Measurements from ENCODE around the gene ZBED5. TPM values are rescaled to one million over a fixed set of nuclear protein-coding genes. Genes with fewer than 3 reads are reported as not detected.
A peak's percentile ranks its signal among the peaks of the same experiment; 100 is the strongest.

The ZBED5 gene
- 7.8 TPM for total RNA-seq

DNA sequence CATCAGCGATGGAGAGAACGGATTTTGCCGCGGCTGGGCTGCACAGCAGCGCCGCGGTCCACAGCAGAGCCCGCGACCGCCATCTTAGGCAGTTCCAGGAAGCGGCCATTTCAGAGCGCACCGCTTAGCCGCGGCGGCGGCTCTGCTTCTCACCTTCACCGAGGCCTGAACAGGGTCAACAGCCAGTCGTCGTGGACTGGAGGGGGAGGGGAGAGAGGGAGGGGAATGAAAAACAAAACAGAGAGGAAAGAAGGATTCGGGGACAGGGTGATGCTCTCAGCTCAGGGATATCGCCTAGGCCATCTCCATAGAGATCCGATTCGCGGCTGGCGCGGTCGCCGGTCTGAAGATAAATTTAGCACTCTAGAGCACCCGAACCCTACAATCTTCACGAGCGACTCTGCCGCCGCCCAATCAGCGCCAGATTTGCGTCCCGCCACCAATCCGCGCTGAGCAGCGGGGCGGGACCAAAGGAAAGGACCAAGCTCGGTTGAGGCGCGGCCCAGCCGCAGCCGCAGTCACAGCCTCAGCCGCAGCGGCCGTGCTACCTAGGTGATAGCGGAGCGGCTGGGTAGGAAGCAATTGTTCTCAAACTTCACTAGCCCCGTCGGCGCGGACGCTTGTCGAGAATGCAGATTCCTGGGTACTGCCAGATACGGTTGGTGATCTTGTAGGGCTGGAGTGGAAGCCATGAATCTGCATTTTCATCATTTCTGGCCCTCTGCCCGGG is at the start of gene ZBED5:
TSS of gene ZBED5 (minus strand) at position 345 of the 730 bp plus-strand sequence. CDS start 3,108 bp downstream, outside the sequence.
- intact Hi-C loops (cut with DNase I), result loop anchor here (1.0 to 5.0 kb wide), 4 partner anchors 43 to 764 kb away; partner anchors contain the start of gene GALNT18
- Histone ChIP-seq H3K4me3 (peak within 1 kb of the TSS; percentile 88 to 92), H3K27me3 (no peaks in the 10 kb centered on the region), H3K36me3 (peaks cover 24 to 31% of the 10 kb centered on the region in 2 donors), H3K27ac (peak within 1 kb of the TSS; percentile 97 to 99), H3K4me1 (peaks cover 6 to 21% of the 10 kb centered on the region in 2 donors), H3K9me3 (no peaks in the 10 kb centered on the region)
- peak; percentile 95 to 98 for DNase-seq (ENCODE audit: low spot score in 2 of 2)
- TF ChIP-seq, protein P1, sequence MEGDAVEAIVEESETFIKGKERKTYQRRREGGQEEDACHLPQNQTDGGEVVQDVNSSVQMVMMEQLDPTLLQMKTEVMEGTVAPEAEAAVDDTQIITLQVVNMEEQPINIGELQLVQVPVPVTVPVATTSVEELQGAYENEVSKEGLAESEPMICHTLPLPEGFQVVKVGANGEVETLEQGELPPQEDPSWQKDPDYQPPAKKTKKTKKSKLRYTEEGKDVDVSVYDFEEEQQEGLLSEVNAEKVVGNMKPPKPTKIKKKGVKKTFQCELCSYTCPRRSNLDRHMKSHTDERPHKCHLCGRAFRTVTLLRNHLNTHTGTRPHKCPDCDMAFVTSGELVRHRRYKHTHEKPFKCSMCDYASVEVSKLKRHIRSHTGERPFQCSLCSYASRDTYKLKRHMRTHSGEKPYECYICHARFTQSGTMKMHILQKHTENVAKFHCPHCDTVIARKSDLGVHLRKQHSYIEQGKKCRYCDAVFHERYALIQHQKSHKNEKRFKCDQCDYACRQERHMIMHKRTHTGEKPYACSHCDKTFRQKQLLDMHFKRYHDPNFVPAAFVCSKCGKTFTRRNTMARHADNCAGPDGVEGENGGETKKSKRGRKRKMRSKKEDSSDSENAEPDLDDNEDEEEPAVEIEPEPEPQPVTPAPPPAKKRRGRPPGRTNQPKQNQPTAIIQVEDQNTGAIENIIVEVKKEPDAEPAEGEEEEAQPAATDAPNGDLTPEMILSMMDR (IDR thresholded peaks at IDR 0.05), result peak in 2 of 3 experiments; percentile 18 to 38

DNA sequence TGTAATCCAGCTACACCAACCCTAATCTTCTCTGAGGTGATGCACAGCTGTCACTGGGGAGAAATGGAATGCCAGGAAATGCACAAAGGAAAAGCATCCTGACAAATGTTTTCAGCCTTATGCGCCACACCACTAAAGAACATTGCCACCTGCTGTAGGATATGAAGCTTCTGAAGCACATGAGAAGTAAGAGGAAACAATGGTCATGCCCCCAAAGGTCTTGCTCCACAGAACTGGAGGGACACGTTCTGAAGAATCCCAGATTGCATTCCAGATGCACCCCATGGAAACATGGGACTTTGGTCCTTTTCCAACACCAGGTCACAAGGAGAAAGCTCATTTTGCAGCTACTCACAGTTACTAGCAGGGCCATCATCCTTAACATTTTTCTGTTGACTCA is 48.7 kb upstream of the ZBED5 start:
- Histone ChIP-seq H3K36me3 (no peaks in the 10 kb centered on the region), H3K9me3 (no peaks in the 10 kb centered on the region), H3K27me3 (no peaks in the 10 kb centered on the region), H3K4me3 (no peak overlapping the region), H3K4me1 (peaks cover 0 to under 1% of the 10 kb centered on the region in 2 donors), H3K27ac (no peak overlapping the region)
- TF ChIP-seq, protein P1 (IDR thresholded peaks at IDR 0.05), result peak in 1 of 3 experiments; percentile 20
- DNase-seq (ENCODE audit: low spot score in 2 of 2), result no peak
- intact Hi-C loops (cut with DNase I), result loop anchor here (10.0 kb wide), 1 partner anchor 102 kb away; the partner anchor contains the start of gene EIF4G2

DNA sequence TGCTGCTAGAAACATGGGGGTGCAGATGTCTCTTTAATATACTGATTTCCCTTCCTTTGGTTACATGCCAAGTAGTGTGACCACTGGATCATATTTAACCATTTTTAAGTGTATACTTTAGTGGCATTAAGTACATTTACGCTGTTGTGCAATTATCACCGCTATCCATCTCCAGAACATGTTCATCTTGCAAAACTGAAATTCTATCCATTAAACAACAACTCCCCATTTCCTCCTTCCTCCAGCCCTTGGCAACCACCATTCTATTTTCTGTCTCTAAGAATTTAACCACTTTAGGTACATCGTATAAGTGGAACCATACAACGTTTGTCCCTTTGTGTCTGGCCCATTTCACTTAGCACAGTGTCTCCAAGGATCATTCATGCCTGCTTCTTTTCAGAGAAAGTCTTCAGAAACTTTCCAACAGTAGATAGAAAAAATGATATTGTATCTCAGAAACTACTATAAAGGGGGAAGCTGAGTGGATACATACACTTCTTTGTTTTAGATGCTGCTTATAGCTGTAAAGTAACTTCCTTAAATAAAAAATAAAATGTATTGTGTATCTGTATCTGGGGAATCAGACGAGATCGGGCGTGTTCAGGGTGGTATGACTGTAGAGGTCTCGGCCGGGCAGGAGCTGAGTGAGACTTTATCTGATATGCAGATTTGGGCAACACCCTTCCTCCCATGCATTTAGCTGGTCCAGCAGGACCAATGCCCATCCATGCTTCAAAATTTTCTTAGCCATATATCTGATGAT is 44.6 kb upstream of the ZBED5 start:
- TF ChIP-seq, protein P1 (IDR thresholded peaks at IDR 0.05), result no peak
- Histone ChIP-seq H3K4me3 (no peak overlapping the region), H3K36me3 (no peaks in the 10 kb centered on the region), H3K27me3 (no peaks in the 10 kb centered on the region), H3K27ac (peak overlapping the region; percentile 89 to 93), H3K9me3 (no peaks in the 10 kb centered on the region), H3K4me1 (peaks cover 17 to 27% of the 10 kb centered on the region in 2 donors)
- intact Hi-C loops (cut with DNase I), result loop anchor here (10.0 kb wide), 1 partner anchor 98 kb away; the partner anchor contains the start of gene EIF4G2
- no peak for DNase-seq (ENCODE audit: low spot score in 2 of 2)

DNA sequence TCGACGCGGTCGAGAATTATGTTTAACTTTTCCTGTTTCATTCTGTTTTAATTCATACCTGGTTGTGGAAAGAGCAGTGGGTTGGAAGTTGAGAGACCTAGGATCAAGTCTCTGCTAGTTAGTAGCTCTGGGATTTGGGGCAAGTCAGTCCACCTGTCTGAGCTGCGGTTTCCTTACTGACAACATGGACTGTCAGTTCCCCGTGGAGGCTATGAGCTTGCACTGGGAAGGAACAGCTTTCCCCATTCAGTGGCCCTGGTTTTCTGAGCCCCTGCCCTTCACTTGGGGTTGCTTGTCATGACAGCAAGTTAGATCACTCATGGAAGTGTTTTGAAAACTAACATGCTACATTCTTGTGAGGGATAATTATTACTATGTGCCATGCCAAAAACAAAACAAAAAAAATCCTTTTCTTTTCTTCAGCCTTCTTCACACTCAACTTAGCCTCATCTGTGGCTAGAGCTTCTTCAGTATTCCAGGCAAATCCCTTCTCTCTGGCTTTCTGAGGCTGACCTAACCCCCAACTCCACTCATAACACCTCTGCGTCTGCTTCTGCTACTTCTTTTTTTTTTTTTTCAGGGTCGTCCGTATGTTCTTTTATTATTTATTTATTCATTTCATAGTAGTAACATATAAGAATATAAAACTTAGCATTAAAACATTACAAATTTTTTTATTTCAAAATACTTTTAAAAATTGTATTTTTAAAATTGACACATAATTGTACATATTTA is 43.0 kb upstream of the ZBED5 start:
- no peak overlapping the region for H3K4me3 ChIP-seq
- peak overlapping the region; percentile 89 to 93 for H3K27ac ChIP-seq
- TF ChIP-seq, protein P1 (IDR thresholded peaks at IDR 0.05), result no peak
- H3K9me3 ChIP-seq, result no peaks in the 10 kb centered on the region
- no peaks in the 10 kb centered on the region for H3K36me3 ChIP-seq
- peaks cover 17 to 27% of the 10 kb centered on the region in 2 donors for H3K4me1 ChIP-seq
- no peak for DNase-seq (ENCODE audit: low spot score in 2 of 2)
- no peaks in the 10 kb centered on the region for H3K27me3 ChIP-seq
- intact Hi-C loops (cut with DNase I), result loop anchor here (2.0 to 10.0 kb wide), 2 partner anchors 42 to 96 kb away; partner anchors contain the start of genes EIF4G2 and ZBED5

Measured in ascending aorta (tissue), 2 donors.